ENCODE results near the gene TRUB2.

Gene TRUB2

GRCh38 chr9:128271112-128271511 lies 51.1 kb downstream of the TRUB2 start:
- no peak for DNase-seq (ENCODE audit: low read depth in 2 of 2)

DNA sequence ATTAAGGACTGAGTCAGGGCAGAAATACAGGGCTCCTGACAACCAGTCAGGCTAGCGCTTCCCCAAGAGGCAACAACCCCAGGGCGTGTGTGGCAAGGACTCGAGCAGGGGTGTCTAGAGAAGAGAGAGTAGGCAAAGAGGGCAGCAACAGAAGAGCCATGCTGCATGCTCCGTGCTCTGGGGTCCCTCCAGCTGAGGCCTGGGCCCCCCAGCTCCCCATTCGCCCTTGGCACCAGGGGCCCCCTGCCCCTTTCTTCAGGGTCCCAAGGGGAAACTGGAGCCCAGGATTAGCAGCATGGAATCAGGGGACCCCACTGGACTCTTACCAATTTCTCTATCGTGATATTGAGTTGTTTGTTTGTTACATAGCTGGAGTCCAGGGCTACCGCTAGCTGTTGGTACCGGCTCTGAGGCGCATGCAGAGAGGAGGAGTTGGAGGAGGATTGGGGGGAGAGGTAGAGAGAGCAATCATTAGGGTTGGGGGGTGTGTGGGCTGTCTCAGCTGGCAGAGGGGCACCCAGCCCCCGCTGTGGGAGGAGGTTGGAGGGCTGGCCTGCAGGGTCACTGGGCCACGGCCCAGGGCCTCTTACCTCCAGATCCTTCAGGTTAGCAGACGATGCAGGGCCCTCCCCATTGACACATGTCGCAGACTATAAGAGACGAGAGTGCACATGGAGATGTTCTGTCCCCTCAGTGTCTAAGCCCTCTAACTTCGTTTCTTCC lies 55.2 kb downstream of the TRUB2 start:
- DNase-seq (ENCODE audit: low read depth in 2 of 2) = no peak

DNA sequence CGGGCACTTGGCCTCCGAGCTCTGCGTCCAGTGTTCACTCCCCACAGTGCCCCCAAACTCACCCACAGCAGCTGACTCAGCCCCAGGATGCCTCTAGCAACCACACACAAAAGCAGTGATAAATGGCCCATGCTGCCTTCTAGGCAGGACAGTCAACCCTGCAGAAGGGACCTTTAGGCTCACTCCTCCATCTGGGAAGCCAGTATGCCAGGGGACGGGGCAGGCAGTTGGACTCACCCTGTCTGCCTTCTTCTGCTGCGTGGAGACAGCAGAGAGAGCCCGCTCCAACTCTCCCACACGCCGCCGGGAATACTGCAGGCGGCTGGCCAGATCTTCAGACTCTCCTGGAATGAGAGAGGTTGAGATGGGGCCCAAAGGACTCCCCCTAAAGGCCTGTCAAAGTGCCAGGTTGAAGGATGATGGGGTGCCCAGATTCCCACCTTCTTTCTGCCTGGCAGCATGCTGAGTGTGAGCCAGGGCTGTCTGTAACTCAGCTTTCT lies 56.8 kb downstream of the TRUB2 start:
- DNase-seq (ENCODE audit: low read depth in 2 of 2) = no peak

DNA sequence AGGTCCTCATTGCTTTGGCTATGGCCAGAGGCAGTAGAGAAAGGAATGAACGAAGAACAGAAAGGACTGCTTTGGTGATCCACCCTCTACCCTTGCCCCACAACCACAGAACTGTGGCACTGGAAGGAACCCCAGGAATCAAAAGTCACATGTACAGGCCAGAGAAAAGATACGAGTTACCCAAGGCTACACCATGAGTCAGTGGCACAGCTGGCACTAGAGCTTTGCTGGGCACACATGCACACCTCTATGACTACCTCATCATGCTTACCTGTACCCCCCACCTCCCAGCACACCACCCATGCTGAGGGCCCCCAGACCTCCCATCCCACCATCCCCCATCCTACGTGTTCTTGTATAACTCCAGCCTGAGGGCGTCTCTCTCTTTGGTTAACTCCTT lies 59.6 kb downstream of the TRUB2 start:
- no peak for DNase-seq (ENCODE audit: low read depth in 2 of 2)

DNA sequence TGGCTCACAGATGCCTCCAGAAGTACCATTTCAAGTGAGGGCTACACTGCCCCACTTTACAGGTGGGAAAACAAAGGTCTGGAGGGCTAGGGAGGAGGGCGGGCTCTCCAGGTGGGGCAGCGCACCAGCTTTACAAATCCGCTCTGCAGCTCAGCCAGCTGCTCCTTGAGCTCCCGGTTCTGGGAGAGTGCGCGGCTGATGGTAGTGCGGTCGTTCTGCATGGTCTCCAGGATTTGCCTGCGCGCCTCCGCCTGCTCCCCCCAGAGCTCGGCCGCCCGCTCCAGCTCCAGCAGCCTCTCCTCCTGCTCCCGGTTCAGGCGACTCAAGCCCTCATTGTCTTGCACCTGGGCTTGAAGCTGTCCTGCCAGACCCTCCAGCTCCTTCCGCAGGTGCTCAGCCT lies 61.9 kb downstream of the TRUB2 start:
- no peak for DNase-seq (ENCODE audit: low read depth in 2 of 2)

DNA sequence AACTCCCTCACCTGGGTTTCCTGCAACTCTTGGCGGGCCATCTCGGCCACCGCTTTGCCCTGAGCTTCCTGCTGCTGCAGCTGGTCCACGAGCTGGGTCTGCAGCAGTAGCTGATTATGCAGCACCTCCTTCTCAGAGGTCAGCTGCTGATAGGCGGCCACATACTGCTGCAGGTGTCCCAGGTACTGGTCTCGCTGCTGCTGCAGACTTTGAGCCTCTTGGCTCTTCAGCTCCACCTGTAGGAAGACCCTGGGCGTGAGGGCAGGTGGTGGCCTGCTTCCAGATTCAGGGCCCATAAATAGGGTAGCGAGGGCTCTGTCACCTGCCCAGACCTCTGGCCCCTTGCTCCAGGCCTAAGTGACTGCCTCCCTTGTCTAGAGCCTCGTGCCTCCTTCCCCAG lies 63.1 kb downstream of the TRUB2 start:
- DNase-seq (ENCODE audit: low read depth in 2 of 2) = no peak

- no peak for DNase-seq (ENCODE audit: low read depth in 2 of 2)
Observed at GRCh38 chr9:128258326-128258725, 63.9 kb downstream of the TRUB2 start.

DNA sequence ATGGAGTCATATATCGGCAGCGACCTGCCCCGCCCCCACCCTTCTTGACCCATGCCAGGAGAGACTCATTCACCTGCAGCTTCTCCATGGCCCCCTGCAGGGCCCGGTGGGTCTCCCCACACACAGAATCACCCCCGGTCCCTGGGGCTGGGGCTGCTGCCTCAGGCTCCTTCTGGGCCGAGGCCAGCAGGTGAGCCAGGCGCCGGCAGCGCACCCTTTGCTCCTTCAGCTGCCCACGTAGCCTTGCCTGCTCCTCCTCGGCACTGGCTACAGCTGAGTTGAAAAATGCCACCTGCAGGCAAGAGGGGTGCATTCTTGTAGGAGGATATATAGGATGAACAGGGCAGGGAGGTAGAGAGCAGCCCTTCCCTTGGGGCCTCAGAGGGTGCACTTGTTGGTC lies 64.3 kb downstream of the TRUB2 start:
- DNase-seq (ENCODE audit: low read depth in 2 of 2) = no peak

GRCh38 chr9:128257086-128257825 lies 65.0 kb downstream of the TRUB2 start:
- DNase-seq (ENCODE audit: low read depth in 2 of 2) = no peak

Data from stimulated activated CD8-positive, alpha-beta memory T cell treated with anti-CD3 and anti-CD28 coated beads, Interleukin-15, amount 100 ng/mL, for 4 hours (primary cell).